GM12878 (cell line): ENCODE measurements around the gene FZR1. TPM values are rescaled to one million over a fixed set of nuclear protein-coding genes. Genes with fewer than 3 reads are reported as not detected.

Experiments
- ATAC-seq: fragments of 200-7000 bp; cut with Tn5 transposase; 3 replicates; pipeline ENCODE4 v1.9.1; 2020; ENCODE audit warnings: mild to moderate bottlenecking, moderate library complexity
- BruUV-seq: library from RNA; stranded (reverse); fragments of 400-500 nt; replicated peaks from 2 replicates; lab custom pipeline; 2021; lab: Mats Ljungman, UMichigan
- CTCF ChIA-PET: fragments of 300-600 bp; sonication (Branson Sonifier 250); formaldehyde crosslinking; extraction: SDS; loops from one replicate; lab custom pipeline; 2021; ENCODE audit warnings: inconsistent platforms; lab: Yijun Ruan, JAX
- POLR2A ChIA-PET: fragments of 350-600 bp; formaldehyde crosslinking; extraction: SDS; loops from one replicate; lab custom pipeline; 2021; ENCODE audit warnings: inconsistent platforms; lab: Charles Lee
- RAD21 ChIA-PET: fragments of 300-600 bp; sonication (Branson Sonifier 250); formaldehyde crosslinking; loops from one replicate; lab custom pipeline; 2023; ENCODE audit warnings: antibody characterized with exemption; ENCODE audit not compliant: unreplicated experiment; lab: Charles Lee
- SMC1A ChIA-PET: fragments of 300-600 bp; sonication (Branson Sonifier 250); formaldehyde crosslinking; loops from one replicate; lab custom pipeline; 2023; ENCODE audit not compliant: unreplicated experiment, uncharacterized antibody; lab: Charles Lee
- DNase-seq: peaks from one replicate; pipeline ENCODE4 v3.0.0-alpha.2; 2011; ENCODE audit warnings: low read depth, low spot score
- FAIRE-seq: peaks from 3 replicates; lab custom pipeline; 2011; peaks lifted over from hg19 to GRCh38; lab: Jason Lieb, UNC
- H2AFZ ChIP-seq: 2 replicates; pipeline ENCODE4 v1.6.0; 2011; ENCODE audit warnings: low read depth, low read length, control low read depth; ENCODE audit not compliant: control insufficient read depth
- H3K27ac ChIP-seq: 2 replicates; pipeline ENCODE4 v1.5.1; 2011; ENCODE audit warnings: control low read depth; ENCODE audit not compliant: control insufficient read depth, insufficient read depth
- H3K27me3 ChIP-seq, 2 experiments: replicated peaks in 1 of 2; 2 replicates each; pipeline versions ENCODE4 v1.6.0 to v1.6.1; 2011; ENCODE audit warnings: low read length in 1 of 2; ENCODE audit not compliant: control insufficient read depth in 2 of 2, insufficient read depth in 2 of 2
- H3K36me3 ChIP-seq, 2 experiments: 2 replicates each; pipeline ENCODE4 v1.5.1; 2011; ENCODE audit warnings: low read length in 1 of 2; ENCODE audit not compliant: control insufficient read depth in 2 of 2, insufficient read depth in 2 of 2
- H3K4me1 ChIP-seq: 2 replicates; pipeline ENCODE4 v1.6.1; 2011; ENCODE audit warnings: mild to moderate bottlenecking, low read length, moderate library complexity, mixed read lengths; ENCODE audit not compliant: control insufficient read depth, insufficient read depth
- H3K4me2 ChIP-seq: 2 replicates; pipeline ENCODE4 v1.6.0; 2011; ENCODE audit warnings: control low read depth; ENCODE audit not compliant: control insufficient read depth, insufficient read depth
- H3K4me3 ChIP-seq: fragments of 200-600 bp; sonication (generic); 2 replicates; pipeline ENCODE4 v1.5.1; 2016
- H3K79me2 ChIP-seq: 2 replicates; pipeline ENCODE4 v1.6.0; 2011; ENCODE audit warnings: low read length; ENCODE audit not compliant: control insufficient read depth, insufficient read depth
- H3K9ac ChIP-seq: 2 replicates; pipeline ENCODE4 v1.8.0; 2011; ENCODE audit warnings: low read length, control low read depth, mixed read lengths; ENCODE audit not compliant: control insufficient read depth, insufficient read depth
- H3K9me3 ChIP-seq: replicated peaks from 3 replicates; pipeline ENCODE4 v1.5.1; 2011; ENCODE audit warnings: mild to moderate bottlenecking, low read length; ENCODE audit not compliant: control insufficient read depth, insufficient read depth
- H4K20me1 ChIP-seq: 2 replicates; pipeline ENCODE4 v1.6.0; 2011; ENCODE audit not compliant: control insufficient read depth, insufficient read depth
- KAT2A ChIP-seq: conservative IDR thresholded peaks from 2 replicates; pipeline ENCODE4 v1.6.1; 2011; ENCODE audit warnings: low read depth, low read length; ENCODE audit not compliant: control insufficient read depth
- NFYB ChIP-seq: IDR thresholded peaks from 2 replicates; pipeline ENCODE4 v1.6.1; 2011; ENCODE audit warnings: low read depth, mild to moderate bottlenecking, low read length, improper control_type of control experiment, moderate library complexity; ENCODE audit not compliant: insufficient read depth
- PBX3 ChIP-seq: IDR thresholded peaks from 2 replicates; pipeline ENCODE4 v1.6.1; 2011; ENCODE audit warnings: mild to moderate bottlenecking, low read depth, low read length, moderate library complexity; ENCODE audit not compliant: insufficient replicate concordance
- PKNOX1 ChIP-seq: fragments of 450-650 bp; IDR thresholded peaks from 2 replicates; pipeline ENCODE4 v1.6.1; 2016; ENCODE audit warnings: mild to moderate bottlenecking
- SMAD5 ChIP-seq: IDR thresholded peaks from 2 replicates; pipeline ENCODE4 v1.6.1; 2016; ENCODE audit warnings: antibody characterized with exemption, low read depth
- SP1 ChIP-seq: IDR thresholded peaks from one replicate; pipeline ENCODE4 v1.6.1; 2011; ENCODE audit warnings: low read depth, low read length
- ZBTB4 ChIP-seq: fragments of 450-650 bp; formaldehyde crosslinking; IDR thresholded peaks from 2 replicates; pipeline ENCODE4 v1.4.0; 2022; ENCODE audit warnings: mild to moderate bottlenecking, moderate library complexity
- WGBS: methylation state at CpG from one replicate; pipeline ENCODE4 v1.1.6; 2016; ENCODE audit warnings: low lambda C conversion rate; ENCODE audit not compliant: insufficient replicate concordance, insufficient coverage; ENCODE audit errors: missing lambda C conversion rate; 5-methylcytosine and 5-hydroxymethylcytosine counted together
- in situ Hi-C: fragments of 300-500 bp; cut with MboI; formaldehyde crosslinking; loops from 9 replicates; pipeline ENCODE4 v1.14.3; 2018; ENCODE audit warnings: mixed read lengths
- intact Hi-C: fragments of 100-400 bp; cut with micrococcal nuclease; formaldehyde crosslinking; loops from one replicate; pipeline ENCODE4 v1.14.2; 2022; ENCODE audit not compliant: unreplicated experiment
- polyA plus RNA-seq, 11 experiments: library from polyadenylated mRNA; depleted of rRNA in 4 of 11; unstranded in 6 of 11; stranded (reverse) in 5 of 11; fragments of >200 nt; fragmentation: Nextera tagmentation in 4 of 11; fragmentation: Illumina TruSeq in 1 of 11; extraction: Ambion mirVana in 4 of 11; extraction: Trizol in 1 of 11; gene quantifications; 1 replicate in 1 of 11; 2 replicates in 10 of 11; pipeline versions ENCODE4 v1.2.1 to v1.2.3, GENCODE V29; 2011 to 2016; ENCODE audit warnings: inconsistent platforms in 2 of 11, missing spikeins in 2 of 11, low read depth in 1 of 11
- total RNA-seq, 4 experiments: library from RNA; depleted of rRNA in 3 of 4; stranded (reverse); fragments of >200 nt in 3 of 4; fragmentation: Illumina TruSeq in 1 of 4; extraction: Trizol in 1 of 4; gene quantifications; 2 replicates each; pipeline versions ENCODE4 v1.2.1 to v1.2.3, GENCODE V29; 2013 to 2021

Gene FZR1
- total and polyA plus RNA-seq, 10 of the 15 experiments (the other 5 are each of a cell fraction or from before 2014, with no cell fraction given): 0.11 to 44.2 (median 29.3) TPM

- Histone ChIP-seq H4K20me1 (no peaks in the 10 kb centered on the region), H3K27me3 (no peaks in the 10 kb centered on the region), H3K36me3 (peaks cover 6 to 19% of the 10 kb centered on the region in 2 experiments), H3K79me2 (peaks cover 3% of the 10 kb centered on the region), H3K9ac (no peak overlapping the region), H3K27ac (no peak overlapping the region), H2AFZ (no peak overlapping the region), H3K9me3 (no peaks in the 10 kb centered on the region; the same call in 2 of the 3 replicates), H3K4me1 (no peaks in the 10 kb centered on the region), H3K4me2 (no peak overlapping the region), H3K4me3 (no peak overlapping the region)
- 91% methylated on average over 15 of the region's 15 CpGs for WGBS
- no TSS peak for BruUV-seq
- ATAC-seq (peak; percentile 70), DNase-seq (no peak), FAIRE-seq (no peak)
- SMC1A ChIA-PET: no interaction called here
- POLR2A ChIA-PET: no interaction called here
- in situ Hi-C loops (no loop called here), intact Hi-C loops (no loop called here)
- TF ChIP-seq ZBTB4 (CRISPR knock-in tag) (no peak), PKNOX1 (peak; percentile 93), SP1 (peak; percentile 75), PBX3 (peak; percentile 87), NFYB (peak; percentile 51; the same call in 1 of the 2 replicates), KAT2A (no peak), SMAD5 (no peak)
- CTCF ChIA-PET: interaction anchor here (0.8 kb wide), 1 partner anchor 189 kb away, joined by 3 read pairs; no protein-coding TSS in a partner anchor
- RAD21 ChIA-PET: no interaction called here
These were observed 12.1 kb upstream of the FZR1 start for GRCh38 chr19:3494051-3494450.
